Small intestine (tissue), 7 donors: ENCODE results near the gene DPYSL4. TPM values are rescaled to one million over a fixed set of nuclear protein-coding genes. Genes with fewer than 3 reads are reported as not detected.

Experiments
- DNase-seq, 2 donors: peaks; one replicate each; pipeline versions ENCODE4 v3.0.0 to v3.0.0-alpha.2; 2013
- FAIRE-seq: peaks from 2 replicates; lab custom pipeline; 2012; peaks lifted over from hg19 to GRCh38; lab: Jason Lieb, UNC
- H3K27ac ChIP-seq, 3 donors: one replicate each; pipeline ENCODE4 v1.5.1; 2013; ENCODE audit warnings: low read length in 2 of 3, mild to moderate bottlenecking in 2 of 3, control low read depth in 1 of 3, inconsistent platforms in 1 of 3, low read depth in 1 of 3, moderate library complexity in 1 of 3
- H3K27me3 ChIP-seq, 3 donors: one replicate each; pipeline ENCODE4 v1.6.1; 2013; ENCODE audit warnings: low read length in 3 of 3, inconsistent platforms in 1 of 3; ENCODE audit not compliant: control insufficient read depth in 3 of 3, insufficient read depth in 3 of 3
- H3K36me3 ChIP-seq, 3 donors: one replicate each; pipeline ENCODE4 v1.6.1; 2013; ENCODE audit warnings: low read length in 3 of 3, inconsistent platforms in 1 of 3, low read depth in 1 of 3, mild to moderate bottlenecking in 1 of 3, moderate library complexity in 1 of 3; ENCODE audit not compliant: control insufficient read depth in 3 of 3, insufficient read depth in 2 of 3
- H3K4me1 ChIP-seq, 3 donors: one replicate each; pipeline ENCODE4 v1.6.1; 2013; ENCODE audit warnings: low read length in 2 of 3, inconsistent platforms in 1 of 3, low read depth in 1 of 3, mild to moderate bottlenecking in 1 of 3, moderate library complexity in 1 of 3; ENCODE audit not compliant: control insufficient read depth in 3 of 3, insufficient read depth in 2 of 3
- H3K4me3 ChIP-seq, 3 donors: one replicate each; pipeline ENCODE4 v1.5.1; 2013; ENCODE audit warnings: low read length in 3 of 3, control low read depth in 1 of 3, inconsistent platforms in 1 of 3, low read depth in 1 of 3, mild to moderate bottlenecking in 1 of 3, moderate library complexity in 1 of 3
- H3K9me3 ChIP-seq, 2 donors: one replicate each; pipeline ENCODE4 v1.6.1; 2013; ENCODE audit warnings: low read depth in 1 of 2, low read length in 1 of 2; ENCODE audit not compliant: control insufficient read depth in 2 of 2, insufficient read depth in 1 of 2
- WGBS, 3 donors: extraction: QIAGEN DNeasy Blood & Tissue Kit; methylation state at CpG; one replicate each; pipeline ENCODE4 v1.1.7; 2013; 5-methylcytosine and 5-hydroxymethylcytosine counted together
- polyA plus RNA-seq, 4 donors: library from polyadenylated mRNA; stranded (reverse) in 3 of 4; unstranded in 1 of 4; fragments of 200-250 nt in 3 of 4; fragments of 120-200 nt in 1 of 4; gene quantifications; one replicate each; pipeline versions ENCODE4 v1.2.1 to v1.2.3, GENCODE V29; 2013
- donor health status: healthy with polysubstance abuse.
- donor health status: control.
- donor health status: control.
- donor health status: Bipolar disorder and iron deficiency.
- donor health status: healthy.

DPYSL4 gene
- polyA plus RNA-seq, 4 donors = 1.0 to 1.2 TPM; not detected in 2

DNA sequence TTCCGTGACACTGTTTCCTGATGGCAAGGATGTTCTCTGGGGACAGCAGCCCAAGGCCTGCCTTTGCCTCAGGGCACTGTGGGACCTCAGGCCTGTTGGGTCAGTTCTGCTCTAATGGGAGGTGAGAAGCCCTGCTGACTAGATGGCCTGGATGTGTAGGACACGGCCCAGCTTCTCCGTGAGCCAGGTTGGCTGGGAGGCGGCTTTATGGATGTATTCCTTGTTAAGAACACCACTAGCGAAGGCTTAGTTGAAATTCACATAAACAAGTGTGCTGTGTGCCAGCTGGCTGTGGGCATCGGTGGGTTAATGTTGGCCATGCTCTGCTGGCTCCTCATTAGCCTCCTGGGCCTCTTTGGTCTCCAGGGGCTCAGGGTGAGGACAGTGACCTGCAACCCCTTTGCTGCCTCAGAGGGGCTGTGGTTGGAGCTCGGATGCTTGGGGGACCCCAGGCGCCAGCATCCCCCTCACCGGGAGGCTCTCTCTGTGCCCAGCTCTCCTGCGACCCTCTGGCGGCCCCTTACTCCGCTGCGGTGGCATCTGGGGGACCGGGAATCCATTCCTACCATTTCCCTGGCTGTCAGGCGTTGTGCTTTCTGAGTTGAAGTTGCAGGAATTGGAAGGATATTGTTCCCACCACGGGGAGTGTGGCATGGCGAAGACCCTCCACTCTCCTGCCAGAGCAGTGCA is 22.8 kb upstream of the DPYSL4 start:
- Histone ChIP-seq H3K36me3 (no peaks in the 10 kb centered on the region), H3K27ac (no peak overlapping the region), H3K9me3 (no peaks in the 10 kb centered on the region), H3K27me3 (peaks cover 0 to 4% (median 0%) of the 10 kb centered on the region in 3 donors), H3K4me3 (no peak overlapping the region), H3K4me1 (no peaks in the 10 kb centered on the region)
- FAIRE-seq (no peak), DNase-seq (no peak)
- WGBS, 3 donors = 71 to 84% (median 72%) methylated on average over 17 of the region's 17 CpGs

DNA sequence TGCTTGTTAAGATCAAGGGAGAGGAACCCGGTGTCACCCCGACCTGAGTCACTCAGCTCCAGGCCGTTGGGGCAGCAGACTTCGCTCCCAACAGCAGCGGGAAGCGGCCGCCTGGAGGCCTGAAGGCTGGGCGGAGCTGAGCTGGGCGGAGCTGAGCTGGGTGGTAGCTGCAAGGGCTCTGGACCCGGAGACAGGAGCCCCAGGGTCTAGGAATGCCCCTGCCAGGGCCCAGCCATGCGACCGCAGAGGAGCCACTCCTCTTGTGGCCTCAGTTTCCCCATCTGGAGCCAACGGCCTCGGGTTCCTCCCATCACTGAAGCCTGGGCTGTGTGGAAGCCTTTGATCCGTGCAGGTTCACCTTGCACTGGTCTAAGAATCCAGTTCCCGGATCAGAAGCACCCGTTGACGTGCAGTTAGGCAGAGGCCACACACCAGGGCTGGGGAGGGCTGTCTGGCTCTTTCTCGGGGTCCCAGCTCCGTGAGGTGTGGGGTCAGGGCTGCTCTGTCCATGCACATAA is 21.9 kb upstream of the DPYSL4 start:
- Histone ChIP-seq H3K4me3 (no peak overlapping the region), H3K9me3 (no peaks in the 10 kb centered on the region), H3K27me3 (peaks cover 0 to 4% (median 0%) of the 10 kb centered on the region in 3 donors), H3K27ac (no peak overlapping the region), H3K36me3 (no peaks in the 10 kb centered on the region), H3K4me1 (no peaks in the 10 kb centered on the region)
- DNase-seq (peak; percentile 42 to 51), FAIRE-seq (no peak)
- WGBS, 3 donors = 11 to 38% (median 25%) methylated on average over 19 to 20 of the region's 20 CpGs

DNA sequence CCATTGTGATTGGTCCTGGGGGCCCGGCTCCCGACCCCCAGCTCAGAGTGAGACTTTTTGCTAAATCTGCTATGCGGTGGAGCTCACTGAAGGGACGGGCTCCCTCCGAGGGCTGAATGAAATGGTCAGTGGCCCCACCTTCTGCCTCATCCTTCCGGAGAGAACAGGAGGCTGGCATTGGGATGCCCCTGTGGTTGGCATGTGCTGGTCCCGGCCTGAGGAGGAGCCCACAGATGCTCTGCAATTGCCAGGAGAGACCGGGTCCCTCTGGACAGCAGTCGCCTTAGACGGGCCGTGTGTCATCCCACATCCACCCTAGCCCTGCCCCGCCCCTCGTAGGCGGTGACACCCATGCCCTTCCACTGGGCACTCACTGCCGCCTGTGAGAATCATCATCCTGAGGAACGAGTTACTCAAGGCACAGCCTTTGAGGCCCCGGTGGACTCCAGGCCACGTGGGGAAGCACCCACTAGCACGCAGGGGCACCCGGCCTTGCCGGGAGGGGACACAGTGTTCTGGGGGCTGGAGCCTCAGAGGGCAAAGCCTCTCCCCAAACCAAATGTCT is 21.2 kb upstream of the DPYSL4 start:
- H3K27ac ChIP-seq = no peak overlapping the region
- FAIRE-seq (no peak), DNase-seq (no peak)
- 76 to 88% (median 83%) methylated on average over 21 of the region's 21 CpGs for WGBS, 3 donors
- H3K27me3 ChIP-seq = peaks cover 0 to 4% (median 0%) of the 10 kb centered on the region in 3 donors
- H3K36me3 ChIP-seq = no peaks in the 10 kb centered on the region
- H3K4me1 ChIP-seq = no peaks in the 10 kb centered on the region
- H3K9me3 ChIP-seq = no peaks in the 10 kb centered on the region
- no peak overlapping the region for H3K4me3 ChIP-seq

DNA sequence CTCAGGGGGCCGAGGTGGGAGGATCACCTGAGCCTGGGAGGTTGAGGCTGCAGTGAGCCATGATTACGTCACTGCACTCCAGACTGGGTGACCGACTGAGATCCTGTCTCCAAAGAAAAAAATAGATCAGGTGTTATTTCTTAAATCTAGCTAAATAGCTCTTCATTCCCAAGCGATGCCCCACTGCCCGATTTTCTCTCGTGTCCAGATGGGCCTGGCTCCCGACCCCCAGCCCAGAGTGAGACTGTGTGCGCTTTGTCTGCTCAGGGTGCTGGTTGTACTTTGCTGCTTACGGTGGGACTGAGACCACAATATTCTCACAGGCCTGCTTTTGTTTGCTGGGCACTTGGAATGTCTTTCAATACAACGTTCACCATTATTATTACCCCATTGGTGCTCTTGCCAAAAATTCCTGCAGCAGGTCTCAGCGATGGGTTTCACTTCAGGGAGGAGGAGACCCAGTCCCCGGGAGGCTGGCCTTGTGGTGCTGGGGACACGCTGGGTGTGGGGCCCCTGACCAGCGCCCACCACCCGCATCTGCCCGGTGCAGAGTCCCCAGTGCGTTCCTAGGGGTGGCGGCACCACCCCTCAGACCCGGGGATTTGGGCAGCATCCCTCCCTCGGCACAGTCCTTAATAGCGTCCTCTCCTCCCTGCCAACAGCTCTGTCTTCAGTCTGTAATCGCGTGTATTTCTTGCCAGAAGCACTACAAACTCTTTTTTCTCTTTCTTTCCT is 20.4 kb upstream of the DPYSL4 start:
- DNase-seq (no peak), FAIRE-seq (no peak)
- H3K9me3 ChIP-seq = no peaks in the 10 kb centered on the region
- H3K4me3 ChIP-seq = no peak overlapping the region
- peaks cover 0 to 4% (median 0%) of the 10 kb centered on the region in 3 donors for H3K27me3 ChIP-seq
- H3K27ac ChIP-seq = no peak overlapping the region
- no peaks in the 10 kb centered on the region for H3K36me3 ChIP-seq
- 72 to 83% (median 81%) methylated on average over 23 of the region's 23 CpGs for WGBS, 3 donors
- H3K4me1 ChIP-seq = no peaks in the 10 kb centered on the region

DNA sequence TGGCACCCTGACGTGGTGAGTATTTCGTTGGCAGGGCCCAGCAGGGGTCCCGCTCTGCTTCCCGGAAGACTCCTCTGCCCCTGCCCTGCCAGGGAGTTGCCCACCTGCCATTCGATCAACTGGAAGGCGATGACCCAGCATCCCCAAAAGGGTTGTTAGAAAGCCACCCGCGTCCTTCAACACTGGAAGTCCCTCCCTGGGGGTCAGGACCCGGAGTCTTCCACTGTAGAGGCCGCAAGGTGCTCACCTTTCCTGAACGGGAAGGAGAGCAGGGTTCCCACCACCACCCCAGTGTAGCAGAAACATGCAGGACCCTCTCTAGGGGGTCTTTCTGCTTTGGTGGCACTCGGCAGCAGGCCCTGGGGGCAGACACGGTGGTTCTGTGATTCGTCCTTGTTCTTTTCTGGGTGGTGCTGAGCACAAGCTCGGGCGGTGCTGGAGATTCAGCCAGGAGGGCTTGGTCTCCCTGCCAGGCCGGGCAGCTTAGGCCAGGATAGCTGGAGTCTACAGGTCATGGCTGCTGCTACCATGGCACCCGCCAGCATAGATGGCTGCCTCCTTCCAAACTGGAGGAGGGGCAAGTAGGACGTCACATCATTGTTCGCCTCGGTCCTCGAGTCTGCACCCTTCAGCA is 19.6 kb upstream of the DPYSL4 start:
- Histone ChIP-seq H3K9me3 (no peaks in the 10 kb centered on the region), H3K4me1 (no peaks in the 10 kb centered on the region), H3K36me3 (no peaks in the 10 kb centered on the region), H3K4me3 (no peak overlapping the region), H3K27ac (no peak overlapping the region), H3K27me3 (peaks cover 0 to 4% (median 0%) of the 10 kb centered on the region in 3 donors)
- FAIRE-seq (no peak), DNase-seq (no peak)
- 75 to 85% (median 80%) methylated on average over 22 of the region's 22 CpGs for WGBS, 3 donors

DNA sequence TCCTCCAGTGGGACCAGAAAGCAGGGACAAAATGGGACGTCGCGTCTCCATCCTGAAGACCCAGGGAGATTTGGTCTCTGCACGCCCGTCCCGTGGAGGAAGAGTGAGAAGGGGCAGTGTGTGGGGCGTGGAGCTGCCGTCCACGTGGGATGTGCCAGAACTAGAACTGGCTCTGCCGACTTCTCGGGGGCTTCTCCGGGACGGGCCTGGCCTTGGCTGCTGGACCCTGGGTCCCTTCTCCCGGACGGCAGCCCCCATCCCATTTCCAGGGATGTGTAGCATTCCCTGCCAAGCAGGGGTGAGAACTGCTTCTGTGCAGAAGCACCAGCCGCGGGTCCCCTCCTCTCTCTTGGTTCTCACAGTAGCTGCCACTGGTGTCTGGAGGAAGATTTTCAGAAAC is 18.8 kb upstream of the DPYSL4 start:
- DNase-seq = no peak
- Histone ChIP-seq H3K4me1 (no peaks in the 10 kb centered on the region), H3K27me3 (peaks cover 0 to under 1% (median 0%) of the 10 kb centered on the region in 3 donors), H3K9me3 (no peaks in the 10 kb centered on the region), H3K27ac (no peak overlapping the region), H3K36me3 (no peaks in the 10 kb centered on the region), H3K4me3 (no peak overlapping the region)
- no peak for FAIRE-seq
- WGBS, 3 donors = 85 to 88% (median 88%) methylated on average over 17 of the region's 17 CpGs

DNA sequence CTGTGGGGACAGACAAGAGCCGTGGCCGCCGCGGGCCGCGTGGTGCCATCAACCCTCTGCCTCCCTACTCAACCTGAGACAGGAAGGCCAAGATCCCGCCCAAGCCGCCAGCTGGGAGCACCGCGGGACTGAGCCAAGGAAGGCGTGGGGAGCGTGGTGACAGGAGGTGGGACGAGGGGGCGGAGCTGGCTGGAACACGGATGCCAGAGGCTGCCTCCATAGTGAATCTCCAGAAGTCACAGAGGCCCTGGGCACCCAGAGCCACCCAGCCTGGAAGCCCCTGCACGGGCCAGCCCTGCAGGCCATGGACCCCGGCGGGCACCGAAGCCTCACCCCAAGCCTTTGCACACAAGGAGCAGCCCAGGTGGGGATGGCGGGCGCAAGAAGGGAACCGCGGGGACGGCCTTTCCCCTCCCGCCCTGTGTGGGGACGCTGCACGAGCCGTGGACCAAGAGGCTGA is 18.1 kb upstream of the DPYSL4 start:
- no peaks in the 10 kb centered on the region for H3K9me3 ChIP-seq
- H3K27me3 ChIP-seq = no peaks in the 10 kb centered on the region
- FAIRE-seq = no peak
- H3K4me1 ChIP-seq = no peaks in the 10 kb centered on the region
- no peak overlapping the region for H3K4me3 ChIP-seq
- H3K36me3 ChIP-seq = no peaks in the 10 kb centered on the region
- WGBS, 3 donors = 69 to 76% (median 74%) methylated on average over 16 to 28 of the region's 28 CpGs
- no peak overlapping the region for H3K27ac ChIP-seq
- no peak for DNase-seq
